Mononuclear cell (primary cell): ENCODE results near the gene PHIP. TPM values are rescaled to one million over a fixed set of nuclear protein-coding genes. Genes with fewer than 3 reads are reported as not detected.

Source experiments
- H3K27me3 ChIP-seq: 2 replicates; pipeline ENCODE4 v1.6.0; 2011; ENCODE audit warnings: low read length, control low read depth; ENCODE audit not compliant: insufficient read depth
- H3K4me1 ChIP-seq: 2 replicates; pipeline ENCODE4 v1.5.1; 2011; ENCODE audit warnings: mild to moderate bottlenecking, low read length, control low read depth; ENCODE audit not compliant: insufficient read depth
- H3K4me3 ChIP-seq: 2 replicates; pipeline ENCODE4 v1.5.1; 2011; ENCODE audit warnings: mild to moderate bottlenecking, low read length, moderate library complexity
- H3K9me3 ChIP-seq: 2 replicates; pipeline ENCODE4 v1.5.1; 2011; ENCODE audit warnings: low read depth, mild to moderate bottlenecking, control low read depth, low read length
- total RNA-seq: library from RNA; depleted of rRNA; stranded (reverse); fragments of >200 nt; gene quantifications from one replicate; pipeline ENCODE4 v1.2.3, GENCODE V29; 2012

The PHIP gene
- total RNA-seq, 1 donor = 69.3 TPM

GRCh38 chr6:79077715-79078074 is 359 bp downstream of the PHIP start:
- Histone ChIP-seq H3K4me1 (peaks cover 7% of the 10 kb centered on the region), H3K9me3 (no peaks in the 10 kb centered on the region), H3K4me3 (peak overlapping the region; percentile 64), H3K27me3 (no peaks in the 10 kb centered on the region)

GRCh38 chr6:79076782-79077641 is 1.0 kb downstream of the PHIP start:
- H3K9me3 ChIP-seq = no peaks in the 10 kb centered on the region
- H3K4me3 ChIP-seq = peak overlapping the region; percentile 74
- H3K4me1 ChIP-seq = peaks cover 12% of the 10 kb centered on the region
- no peaks in the 10 kb centered on the region for H3K27me3 ChIP-seq

- Histone ChIP-seq H3K27me3 (no peaks in the 10 kb centered on the region), H3K9me3 (no peaks in the 10 kb centered on the region), H3K4me3 (peak overlapping the region; percentile 74), H3K4me1 (peaks cover 12% of the 10 kb centered on the region)
Measured at GRCh38 chr6:79076160-79076559, 1.9 kb downstream of the PHIP start.

GRCh38 chr6:79073888-79074287 is 4.2 kb downstream of the PHIP start:
- Histone ChIP-seq H3K9me3 (no peaks in the 10 kb centered on the region), H3K4me1 (peaks cover 15% of the 10 kb centered on the region)

GRCh38 chr6:79072640-79073181 is 5.3 kb downstream of the PHIP start:
- no peaks in the 10 kb centered on the region for H3K27me3 ChIP-seq
- no peak overlapping the region for H3K4me3 ChIP-seq
- no peaks in the 10 kb centered on the region for H3K9me3 ChIP-seq
- H3K4me1 ChIP-seq = peaks cover 15% of the 10 kb centered on the region

More at GRCh38 chr6:79073888-79074287, 4.2 kb downstream of the PHIP start:
- Histone ChIP-seq H3K27me3 (no peaks in the 10 kb centered on the region), H3K4me3 (no peak overlapping the region)

GRCh38 chr6:79071547-79071946 is 6.5 kb downstream of the PHIP start:
- peaks cover 19% of the 10 kb centered on the region for H3K4me1 ChIP-seq

GRCh38 chr6:79070206-79070825 is 7.7 kb downstream of the PHIP start:
- H3K4me3 ChIP-seq = no peak overlapping the region
- H3K27me3 ChIP-seq = no peaks in the 10 kb centered on the region
- peaks cover 16% of the 10 kb centered on the region for H3K4me1 ChIP-seq
- no peaks in the 10 kb centered on the region for H3K9me3 ChIP-seq

More at GRCh38 chr6:79071547-79071946, 6.5 kb downstream of the PHIP start:
- H3K9me3 ChIP-seq = no peaks in the 10 kb centered on the region
- H3K4me3 ChIP-seq = no peak overlapping the region
- H3K27me3 ChIP-seq = no peaks in the 10 kb centered on the region

- H3K4me3 ChIP-seq = no peak overlapping the region
- H3K27me3 ChIP-seq = no peaks in the 10 kb centered on the region
- peaks cover 21% of the 10 kb centered on the region for H3K4me1 ChIP-seq
- no peaks in the 10 kb centered on the region for H3K9me3 ChIP-seq
Measured at GRCh38 chr6:79066828-79067227, 11.2 kb downstream of the PHIP start.

GRCh38 chr6:79066330-79066729 is 11.7 kb downstream of the PHIP start:
- Histone ChIP-seq H3K4me1 (peaks cover 21% of the 10 kb centered on the region), H3K27me3 (no peaks in the 10 kb centered on the region), H3K4me3 (no peak overlapping the region), H3K9me3 (no peaks in the 10 kb centered on the region)

- no peaks in the 10 kb centered on the region for H3K27me3 ChIP-seq
- H3K4me3 ChIP-seq = no peak overlapping the region
- no peaks in the 10 kb centered on the region for H3K9me3 ChIP-seq
- peaks cover 18% of the 10 kb centered on the region for H3K4me1 ChIP-seq
Measured at GRCh38 chr6:79065232-79065631, 12.8 kb downstream of the PHIP start.

- Histone ChIP-seq H3K4me3 (no peak overlapping the region), H3K4me1 (peaks cover 18% of the 10 kb centered on the region), H3K27me3 (no peaks in the 10 kb centered on the region), H3K9me3 (no peaks in the 10 kb centered on the region)
Measured at GRCh38 chr6:79064635-79065034, 13.4 kb downstream of the PHIP start.

GRCh38 chr6:79062708-79063107 is 15.3 kb downstream of the PHIP start:
- Histone ChIP-seq H3K4me1 (peaks cover 18% of the 10 kb centered on the region), H3K27me3 (no peaks in the 10 kb centered on the region), H3K9me3 (no peaks in the 10 kb centered on the region), H3K4me3 (no peak overlapping the region)

GRCh38 chr6:79057746-79058145 is 20.3 kb downstream of the PHIP start:
- no peaks in the 10 kb centered on the region for H3K9me3 ChIP-seq
- H3K27me3 ChIP-seq = no peaks in the 10 kb centered on the region
- H3K4me3 ChIP-seq = no peak overlapping the region
- no peaks in the 10 kb centered on the region for H3K4me1 ChIP-seq

- Histone ChIP-seq H3K4me3 (no peak overlapping the region), H3K27me3 (no peaks in the 10 kb centered on the region), H3K4me1 (no peaks in the 10 kb centered on the region), H3K9me3 (no peaks in the 10 kb centered on the region)
Measured at GRCh38 chr6:79056226-79056625, 21.8 kb downstream of the PHIP start.

- Histone ChIP-seq H3K4me1 (no peaks in the 10 kb centered on the region), H3K9me3 (no peaks in the 10 kb centered on the region), H3K27me3 (no peaks in the 10 kb centered on the region), H3K4me3 (no peak overlapping the region)
Measured at GRCh38 chr6:79048611-79049010, 29.4 kb downstream of the PHIP start.
